IMR-90 (cell line): ENCODE measurements around the gene RRP9.

Experiments used
- CHD1 ChIP-seq: IDR thresholded peaks from 2 replicates; pipeline ENCODE4 v1.6.1; 2012; ENCODE audit warnings: low read depth, low read length, improper control_type of control experiment
- MAZ ChIP-seq: IDR thresholded peaks from 2 replicates; pipeline ENCODE4 v1.6.1; 2012; ENCODE audit warnings: low read depth, mild to moderate bottlenecking, low read length, improper control_type of control experiment, moderate library complexity, borderline replicate concordance
- POLR2A ChIP-seq: IDR thresholded peaks from 2 replicates; pipeline ENCODE4 v1.6.1; 2012; ENCODE audit warnings: mild to moderate bottlenecking, low read depth, low read length
- RAD21 ChIP-seq: IDR thresholded peaks from 2 replicates; pipeline ENCODE4 v1.6.1; 2012; ENCODE audit warnings: low read length, improper control_type of control experiment
- RCOR1 ChIP-seq: IDR thresholded peaks from 2 replicates; pipeline ENCODE4 v1.6.1; 2012; ENCODE audit warnings: mild to moderate bottlenecking, low read length, improper control_type of control experiment; ENCODE audit not compliant: insufficient replicate concordance
- TF ChIP-seq, protein P1 (sequence below): conservative IDR thresholded peaks from 2 replicates; pipeline ENCODE4 v1.5.1; 2012; ENCODE audit warnings: mild to moderate bottlenecking, low read depth, low read length, improper control_type of control experiment
- TF ChIP-seq, protein P2 (sequence below): fragments of 150-350 bp; IDR thresholded peaks from 2 replicates; pipeline ENCODE4 v1.6.1; 2016; ENCODE audit warnings: low read depth, mild to moderate bottlenecking, low read length, moderate library complexity, borderline replicate concordance
- TF ChIP-seq, protein P3 (sequence below): fragments of 150-350 bp; IDR thresholded peaks from 2 replicates; pipeline ENCODE4 v1.6.1; 2017; ENCODE audit warnings: mild to moderate bottlenecking, antibody characterized with exemption, low read length, low read depth

DNA sequence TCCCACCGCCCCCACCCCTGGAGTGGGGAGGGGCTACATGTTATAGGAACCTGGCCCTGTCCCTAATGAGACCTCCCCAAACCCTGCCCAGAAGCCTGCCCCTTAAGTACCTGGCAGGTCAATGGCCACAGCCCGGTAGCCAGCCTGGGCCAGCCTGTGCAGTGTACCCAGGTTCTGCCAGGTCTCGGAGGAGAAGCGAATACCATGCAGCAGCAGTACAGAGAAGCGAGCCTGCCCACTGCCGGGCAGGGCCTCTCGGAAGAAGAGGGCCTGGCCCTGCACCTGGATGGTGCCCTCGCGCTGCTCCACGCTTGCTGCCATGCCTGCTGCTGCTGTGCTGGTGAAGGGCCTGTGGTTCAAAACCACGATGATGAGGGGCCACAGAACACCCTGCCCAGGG lies 29.6 kb upstream of the RRP9 start:
- TF ChIP-seq, protein P1, sequence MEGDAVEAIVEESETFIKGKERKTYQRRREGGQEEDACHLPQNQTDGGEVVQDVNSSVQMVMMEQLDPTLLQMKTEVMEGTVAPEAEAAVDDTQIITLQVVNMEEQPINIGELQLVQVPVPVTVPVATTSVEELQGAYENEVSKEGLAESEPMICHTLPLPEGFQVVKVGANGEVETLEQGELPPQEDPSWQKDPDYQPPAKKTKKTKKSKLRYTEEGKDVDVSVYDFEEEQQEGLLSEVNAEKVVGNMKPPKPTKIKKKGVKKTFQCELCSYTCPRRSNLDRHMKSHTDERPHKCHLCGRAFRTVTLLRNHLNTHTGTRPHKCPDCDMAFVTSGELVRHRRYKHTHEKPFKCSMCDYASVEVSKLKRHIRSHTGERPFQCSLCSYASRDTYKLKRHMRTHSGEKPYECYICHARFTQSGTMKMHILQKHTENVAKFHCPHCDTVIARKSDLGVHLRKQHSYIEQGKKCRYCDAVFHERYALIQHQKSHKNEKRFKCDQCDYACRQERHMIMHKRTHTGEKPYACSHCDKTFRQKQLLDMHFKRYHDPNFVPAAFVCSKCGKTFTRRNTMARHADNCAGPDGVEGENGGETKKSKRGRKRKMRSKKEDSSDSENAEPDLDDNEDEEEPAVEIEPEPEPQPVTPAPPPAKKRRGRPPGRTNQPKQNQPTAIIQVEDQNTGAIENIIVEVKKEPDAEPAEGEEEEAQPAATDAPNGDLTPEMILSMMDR: no peak
- TF ChIP-seq CHD1 (no peak), MAZ (no peak), RAD21 (no peak), RCOR1 (no peak), POLR2A (no peak)
- TF ChIP-seq, protein P2, sequence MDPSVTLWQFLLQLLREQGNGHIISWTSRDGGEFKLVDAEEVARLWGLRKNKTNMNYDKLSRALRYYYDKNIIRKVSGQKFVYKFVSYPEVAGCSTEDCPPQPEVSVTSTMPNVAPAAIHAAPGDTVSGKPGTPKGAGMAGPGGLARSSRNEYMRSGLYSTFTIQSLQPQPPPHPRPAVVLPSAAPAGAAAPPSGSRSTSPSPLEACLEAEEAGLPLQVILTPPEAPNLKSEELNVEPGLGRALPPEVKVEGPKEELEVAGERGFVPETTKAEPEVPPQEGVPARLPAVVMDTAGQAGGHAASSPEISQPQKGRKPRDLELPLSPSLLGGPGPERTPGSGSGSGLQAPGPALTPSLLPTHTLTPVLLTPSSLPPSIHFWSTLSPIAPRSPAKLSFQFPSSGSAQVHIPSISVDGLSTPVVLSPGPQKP: no peak
- TF ChIP-seq, protein P3, sequence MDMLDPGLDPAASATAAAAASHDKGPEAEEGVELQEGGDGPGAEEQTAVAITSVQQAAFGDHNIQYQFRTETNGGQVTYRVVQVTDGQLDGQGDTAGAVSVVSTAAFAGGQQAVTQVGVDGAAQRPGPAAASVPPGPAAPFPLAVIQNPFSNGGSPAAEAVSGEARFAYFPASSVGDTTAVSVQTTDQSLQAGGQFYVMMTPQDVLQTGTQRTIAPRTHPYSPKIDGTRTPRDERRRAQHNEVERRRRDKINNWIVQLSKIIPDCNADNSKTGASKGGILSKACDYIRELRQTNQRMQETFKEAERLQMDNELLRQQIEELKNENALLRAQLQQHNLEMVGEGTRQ: no peak
